GM13976 (cell line): ENCODE measurements around the gene C6orf47.

ENCODE experiments used
- DNase-seq: peaks from one replicate; pipeline ENCODE4 v3.0.0; 2012; ENCODE audit warnings: low spot score
- CTCF ChIP-seq: IDR thresholded peaks from 2 replicates; pipeline ENCODE4 v1.5.1; 2012; ENCODE audit warnings: borderline replicate concordance, mild to moderate bottlenecking; ENCODE audit not compliant: insufficient read depth; ENCODE audit errors: extremely low read depth, missing control alignments, control extremely low read depth
- in situ Hi-C: fragments of 300-500 bp; cut with MboI; formaldehyde crosslinking; loops from one replicate; pipeline ENCODE4 v1.12.0; 2022; ENCODE audit warnings: low sequenced_read_pairs, mixed read lengths, inconsistent platforms; ENCODE audit not compliant: unreplicated experiment

Gene C6orf47

GRCh38 chr6:31642798-31643570 is 17.6 kb downstream of the C6orf47 start:
- in situ Hi-C loops: no loop called here
- DNase-seq: no peak
- TF ChIP-seq CTCF: no peak

GRCh38 chr6:31641370-31641769 is 19.2 kb downstream of the C6orf47 start:
- no peak for DNase-seq
- no peak for TF ChIP-seq CTCF

GRCh38 chr6:31640612-31641011 is 20.0 kb downstream of the C6orf47 start:
- TF ChIP-seq CTCF: no peak
- DNase-seq: no peak
- in situ Hi-C loops: no loop called here

More at GRCh38 chr6:31641370-31641769, 19.2 kb downstream of the C6orf47 start:
- in situ Hi-C loops: no loop called here

- no peak for DNase-seq
- TF ChIP-seq CTCF: no peak
- in situ Hi-C loops: no loop called here
Observed at GRCh38 chr6:31639449-31639861, 21.1 kb downstream of the C6orf47 start.

GRCh38 chr6:31639043-31639442 is 21.5 kb downstream of the C6orf47 start:
- in situ Hi-C loops: no loop called here
- no peak for TF ChIP-seq CTCF
- DNase-seq: no peak

GRCh38 chr6:31636698-31637596 is 23.6 kb downstream of the C6orf47 start:
- TF ChIP-seq CTCF: no peak
- DNase-seq: no peak
- in situ Hi-C loops: no loop called here
